GM23338 (cell line): Measurements from ENCODE around the gene RPH3AL. TPM values are rescaled to one million over a fixed set of nuclear protein-coding genes. Genes with fewer than 3 reads are reported as not detected.
A peak's percentile ranks its signal among the peaks of the same experiment; 100 is the strongest.

Source experiments
- ATAC-seq: fragments of 200-7000 bp; cut with Tn5 transposase; 3 replicates; pipeline ENCODE4 v1.9.1; 2020
- DNase-seq: peaks from one replicate; pipeline ENCODE4 v3.0.0-alpha.2; 2015; ENCODE audit warnings: low spot score
- H2AFZ ChIP-seq: fragments of 200-600 bp; sonication (generic); 2 replicates; pipeline ENCODE4 v1.8.0; 2016; ENCODE audit warnings: antibody characterized with exemption, mild to moderate bottlenecking, moderate library complexity
- H3F3A ChIP-seq: fragments of 200-600 bp; sonication (generic); replicated peaks from 2 replicates; pipeline ENCODE4 v1.8.0; 2017; ENCODE audit warnings: antibody characterized with exemption, mixed run types, low read depth
- H3K27ac ChIP-seq: fragments of 200-600 bp; sonication (generic); 2 replicates; pipeline ENCODE4 v1.6.1; 2016; ENCODE audit warnings: low read depth
- H3K27me3 ChIP-seq: fragments of 200-600 bp; sonication (generic); 2 replicates; pipeline ENCODE4 v1.8.0; 2016; ENCODE audit warnings: mild to moderate bottlenecking, mixed run types, moderate library complexity; ENCODE audit not compliant: insufficient read depth
- H3K36me3 ChIP-seq: fragments of 200-600 bp; sonication (generic); 2 replicates; pipeline ENCODE4 v1.8.0; 2016; ENCODE audit warnings: mild to moderate bottlenecking; ENCODE audit not compliant: insufficient read depth
- H3K4me1 ChIP-seq: fragments of 200-600 bp; sonication (generic); 2 replicates; pipeline ENCODE4 v1.8.0; 2016; ENCODE audit warnings: mild to moderate bottlenecking, moderate library complexity; ENCODE audit not compliant: insufficient read depth
- H3K4me2 ChIP-seq: fragments of 200-600 bp; sonication (generic); 2 replicates; pipeline ENCODE4 v1.7.1; 2017; ENCODE audit warnings: mixed run types
- H3K4me3 ChIP-seq: fragments of 200-600 bp; sonication (generic); 2 replicates; pipeline ENCODE4 v1.6.1; 2016; ENCODE audit warnings: mixed run types
- H3K79me2 ChIP-seq: fragments of 200-600 bp; sonication (generic); replicated peaks from 2 replicates; pipeline ENCODE4 v1.8.0; 2017; ENCODE audit warnings: mild to moderate bottlenecking; ENCODE audit not compliant: insufficient read depth
- H3K9me2 ChIP-seq: fragments of 200-600 bp; sonication (generic); 2 replicates; pipeline ENCODE4 v1.8.0; 2017; ENCODE audit not compliant: insufficient read depth
- H4K20me1 ChIP-seq: fragments of 200-600 bp; sonication (generic); replicated peaks from 2 replicates; pipeline ENCODE4 v1.8.0; 2017; ENCODE audit warnings: mild to moderate bottlenecking; ENCODE audit not compliant: insufficient read depth
- H3K27ac Mint-ChIP-seq: 2 replicates; pipeline ENCODE4 v1.8.0; 2020; ENCODE audit warnings: inconsistent platforms, mild to moderate bottlenecking, moderate library complexity, mixed read lengths
- H3K27me3 Mint-ChIP-seq: 3 replicates; pipeline ENCODE4 v1.8.0; 2022; ENCODE audit warnings: low read depth, mild to moderate bottlenecking, moderate library complexity, mixed read lengths, inconsistent platforms; ENCODE audit not compliant: insufficient read depth, poor library complexity
- H3K36me3 Mint-ChIP-seq: 3 replicates; pipeline ENCODE4 v1.8.0; 2021; ENCODE audit warnings: low read depth, mild to moderate bottlenecking, inconsistent platforms, moderate library complexity, mixed read lengths
- H3K4me1 Mint-ChIP-seq: 3 replicates; pipeline ENCODE4 v1.8.0; 2020; ENCODE audit warnings: mild to moderate bottlenecking, inconsistent platforms, mixed read lengths
- H3K4me3 Mint-ChIP-seq: 3 replicates; pipeline ENCODE4 v1.8.0; 2021; ENCODE audit warnings: moderate library complexity, mild to moderate bottlenecking, inconsistent platforms, mixed read lengths
- H3K9me3 Mint-ChIP-seq: 3 replicates; pipeline ENCODE4 v1.8.0; 2020; ENCODE audit warnings: moderate library complexity, mild to moderate bottlenecking, inconsistent platforms, mixed read lengths
- CTCF ChIP-seq, 2 experiments: fragments of 200-600 bp in 1 of 2; sonication (generic) in 1 of 2; conservative IDR thresholded peaks; 2 replicates each; pipeline versions ENCODE4 v1.5.1 to v1.6.1; 2016 to 2017; ENCODE audit warnings: antibody characterized with exemption in 2 of 2, low read depth in 2 of 2, mild to moderate bottlenecking in 2 of 2, moderate library complexity in 1 of 2
- ETS1 ChIP-seq: IDR thresholded peaks from 2 replicates; pipeline ENCODE4 v1.6.1; 2016; ENCODE audit warnings: antibody characterized with exemption
- POLR2AphosphoS5 ChIP-seq: IDR thresholded peaks from 2 replicates; pipeline ENCODE4 v1.6.1; 2016; ENCODE audit warnings: antibody characterized with exemption, low read depth
- REST ChIP-seq: IDR thresholded peaks from one replicate; pipeline ENCODE4 v1.6.1; 2018; ENCODE audit warnings: antibody characterized with exemption; ENCODE audit not compliant: unreplicated experiment
- polyA plus RNA-seq: library from polyadenylated mRNA; unstranded; fragments of >200 nt; fragmentation: Nextera tagmentation; extraction: Ambion mirVana; gene quantifications from 2 replicates; pipeline ENCODE4 v1.2.1, GENCODE V29; 2016
- total RNA-seq: library from RNA; depleted of rRNA; stranded (reverse); fragments of >200 nt; shearing (Covaris generic); gene quantifications from 2 replicates; pipeline ENCODE4 v1.2.3, GENCODE V29; 2014

Gene RPH3AL
- total and polyA plus RNA-seq, 2 experiments from 2014 or later = 2.7 to 6.3 TPM

GRCh38 chr17:305090-305976, 47.3 kb downstream of the RPH3AL start:
- peaks cover 24% of the 10 kb centered on the region for H3K4me1 Mint-ChIP-seq

GRCh38 chr17:304461-304860, 48.1 kb downstream of the RPH3AL start:
- H3F3A ChIP-seq = 0 out of 2 replicates have a peak, but pooled peaks cover 7% of the 10 kb centered on the region
- ATAC-seq (peak; percentile 36), DNase-seq (peak; percentile 56)
- no peaks in the 10 kb centered on the region for H3K36me3 ChIP-seq
- no peak overlapping the region for H3K27ac ChIP-seq
- peak overlapping the region; percentile 21; the same call in 1 of the 2 replicates for H3K4me3 ChIP-seq
- Mint-ChIP-seq H3K4me3 (peak overlapping the region; percentile 59), H3K27ac (peak overlapping the region; percentile 77; the same call in 1 of the 2 replicates), H3K9me3 (no peaks in the 10 kb centered on the region; the same call in 2 of the 3 replicates), H3K4me1 (peaks cover 19% of the 10 kb centered on the region), H3K27me3 (peaks cover 14% of the 10 kb centered on the region), H3K36me3 (no peaks in the 10 kb centered on the region)
- H3K9me2 ChIP-seq = no peaks in the 10 kb centered on the region
- no peaks in the 10 kb centered on the region for H3K79me2 ChIP-seq
- no peaks in the 10 kb centered on the region for H4K20me1 ChIP-seq
- peak overlapping the region; percentile 48; the same call in 1 of the 2 replicates for H2AFZ ChIP-seq
- TF ChIP-seq POLR2AphosphoS5 (no peak), REST (no peak), ETS1 (no peak)
- peak overlapping the region; percentile 69 for H3K4me2 ChIP-seq
- peaks cover 3% of the 10 kb centered on the region; the same call in 1 of the 2 replicates for H3K4me1 ChIP-seq
- no peaks in the 10 kb centered on the region for H3K27me3 ChIP-seq

More at GRCh38 chr17:305090-305976, 47.3 kb downstream of the RPH3AL start:
- no peaks in the 10 kb centered on the region for H3K9me2 ChIP-seq
- H4K20me1 ChIP-seq = no peaks in the 10 kb centered on the region
- Mint-ChIP-seq H3K36me3 (no peaks in the 10 kb centered on the region), H3K9me3 (no peaks in the 10 kb centered on the region; the same call in 2 of the 3 replicates), H3K27ac (no peak overlapping the region), H3K27me3 (peaks cover 15% of the 10 kb centered on the region), H3K4me3 (peak overlapping the region; percentile 19; the same call in 1 of the 3 replicates)
- H3K36me3 ChIP-seq = no peaks in the 10 kb centered on the region
- H3K79me2 ChIP-seq = no peaks in the 10 kb centered on the region
- H3K4me3 ChIP-seq = no peak overlapping the region
- H3K27me3 ChIP-seq = no peaks in the 10 kb centered on the region
- 0 out of 2 replicates have a peak, but pooled peaks cover 7% of the 10 kb centered on the region for H3F3A ChIP-seq
- DNase-seq (no peak), ATAC-seq (peak; percentile 7; the same call in 2 of the 3 replicates)
- peaks cover 10% of the 10 kb centered on the region for H3K4me1 ChIP-seq
- no peak for TF ChIP-seq ETS1
- TF ChIP-seq CTCF (conservative IDR thresholded peaks at IDR 0.05; ENCODE audit: low read depth in 2 of 2) = peak in 1 of 2 experiments; percentile 46; a peak in 2 of 4 replicates
- no peak overlapping the region for H3K4me2 ChIP-seq
- H3K27ac ChIP-seq = no peak overlapping the region
- H2AFZ ChIP-seq = no peak overlapping the region
